Subcutaneous abdominal adipose tissue (tissue), 5 donors: ENCODE results near the gene CDC14B.

Source experiments
- H3K27ac ChIP-seq: one replicate; pipeline ENCODE4 v1.7.0; 2013; ENCODE audit warnings: low read depth, mild to moderate bottlenecking, inconsistent platforms, low read length, moderate library complexity
- H3K27me3 ChIP-seq, 5 donors: one replicate each; pipeline ENCODE4 v1.7.0; 2013; ENCODE audit warnings: low read length in 5 of 5, inconsistent platforms in 1 of 5; ENCODE audit not compliant: control insufficient read depth in 5 of 5, insufficient read depth in 4 of 5
- H3K36me3 ChIP-seq, 5 donors: one replicate each; pipeline ENCODE4 v1.7.0; 2013; ENCODE audit warnings: low read length in 5 of 5; ENCODE audit not compliant: control insufficient read depth in 5 of 5, insufficient read depth in 5 of 5
- H3K4me1 ChIP-seq, 5 donors: one replicate each; pipeline ENCODE4 v1.7.0; 2013; ENCODE audit warnings: low read length in 5 of 5, mild to moderate bottlenecking in 3 of 5, moderate library complexity in 1 of 5; ENCODE audit not compliant: control insufficient read depth in 5 of 5, insufficient read depth in 5 of 5
- H3K4me3 ChIP-seq, 5 donors: one replicate each; pipeline ENCODE4 v1.7.0; 2013; ENCODE audit warnings: low read length in 5 of 5, low read depth in 1 of 5
- H3K9ac ChIP-seq, 5 donors: one replicate each; pipeline ENCODE4 v1.7.0; 2013; ENCODE audit warnings: low read length in 5 of 5, mild to moderate bottlenecking in 4 of 5, moderate library complexity in 3 of 5
- H3K9me3 ChIP-seq, 5 donors: one replicate each; pipeline ENCODE4 v1.7.0; 2013; ENCODE audit warnings: low read length in 5 of 5; ENCODE audit not compliant: control insufficient read depth in 5 of 5
- donor health status: healthy.
- donor health status: healthy.
- donor health status: healthy.
- donor health status: healthy.
- donor health status: healthy.

The CDC14B gene

GRCh38 chr9:96483197-96483596 is 136.4 kb downstream of the CDC14B start:
- Histone ChIP-seq H3K27me3 (no peaks in the 10 kb centered on the region), H3K9ac (no peak overlapping the region), H3K27ac (peak overlapping the region; percentile 73), H3K9me3 (no peaks in the 10 kb centered on the region), H3K4me1 (peaks cover 9 to 38% (median 36%) of the 10 kb centered on the region in 5 donors), H3K36me3 (peaks cover 4 to 13% (median 6%) of the 10 kb centered on the region in 5 donors), H3K4me3 (no peak overlapping the region)

GRCh38 chr9:96482476-96482875 is 137.2 kb downstream of the CDC14B start:
- peak overlapping the region; percentile 73 for H3K27ac ChIP-seq
- peak overlapping the region in 1 of 5 donors; percentile 42 for H3K9ac ChIP-seq
- no peaks in the 10 kb centered on the region for H3K9me3 ChIP-seq
- H3K4me3 ChIP-seq, result no peak overlapping the region
- no peaks in the 10 kb centered on the region for H3K27me3 ChIP-seq
- peaks cover 4 to 13% (median 5%) of the 10 kb centered on the region in 5 donors for H3K36me3 ChIP-seq
- peaks cover 3 to 31% (median 29%) of the 10 kb centered on the region in 5 donors for H3K4me1 ChIP-seq

- Histone ChIP-seq H3K4me1 (peaks cover 0 to 15% (median 13%) of the 10 kb centered on the region in 5 donors), H3K36me3 (peaks cover 4 to 23% (median 7%) of the 10 kb centered on the region in 5 donors), H3K9ac (no peak overlapping the region), H3K9me3 (no peaks in the 10 kb centered on the region), H3K27ac (no peak overlapping the region), H3K27me3 (no peaks in the 10 kb centered on the region), H3K4me3 (no peak overlapping the region)
These were observed 138.9 kb downstream of the CDC14B start for GRCh38 chr9:96480736-96481135.

GRCh38 chr9:96478829-96479371 is 140.7 kb downstream of the CDC14B start:
- Histone ChIP-seq H3K4me1 (peaks cover 0 to 13% (median 10%) of the 10 kb centered on the region in 5 donors), H3K36me3 (peaks cover 2 to 23% (median 5%) of the 10 kb centered on the region in 5 donors), H3K9ac (peak overlapping the region in 1 of 5 donors; percentile 30), H3K4me3 (no peak overlapping the region), H3K27me3 (no peaks in the 10 kb centered on the region), H3K27ac (no peak overlapping the region), H3K9me3 (no peaks in the 10 kb centered on the region)

DNA sequence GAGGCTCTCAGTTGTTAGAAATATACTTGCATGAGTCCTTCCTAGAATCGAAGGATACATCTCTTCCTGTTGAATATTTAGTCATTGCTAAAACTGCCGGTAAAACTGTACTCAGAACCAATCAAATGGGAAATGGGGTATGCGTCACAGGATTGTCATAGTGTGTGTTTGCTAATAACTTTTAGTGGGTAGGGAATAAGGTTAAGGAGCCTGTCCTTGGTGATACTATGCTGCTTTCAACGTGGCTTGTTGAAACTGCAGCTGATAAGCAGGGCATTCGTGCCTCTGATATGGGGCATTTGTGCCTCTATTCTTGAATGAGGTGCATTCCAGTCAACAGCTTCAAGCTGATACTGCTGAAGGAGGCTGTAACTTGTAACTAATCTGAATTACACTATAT is 143.1 kb downstream of the CDC14B start:
- Histone ChIP-seq H3K9ac (no peak overlapping the region), H3K36me3 (peaks cover 8 to 44% (median 24%) of the 10 kb centered on the region in 5 donors), H3K27ac (no peak overlapping the region), H3K27me3 (no peaks in the 10 kb centered on the region), H3K4me3 (no peak overlapping the region), H3K4me1 (peaks cover 0 to 2% (median 0%) of the 10 kb centered on the region in 5 donors), H3K9me3 (no peaks in the 10 kb centered on the region)

DNA sequence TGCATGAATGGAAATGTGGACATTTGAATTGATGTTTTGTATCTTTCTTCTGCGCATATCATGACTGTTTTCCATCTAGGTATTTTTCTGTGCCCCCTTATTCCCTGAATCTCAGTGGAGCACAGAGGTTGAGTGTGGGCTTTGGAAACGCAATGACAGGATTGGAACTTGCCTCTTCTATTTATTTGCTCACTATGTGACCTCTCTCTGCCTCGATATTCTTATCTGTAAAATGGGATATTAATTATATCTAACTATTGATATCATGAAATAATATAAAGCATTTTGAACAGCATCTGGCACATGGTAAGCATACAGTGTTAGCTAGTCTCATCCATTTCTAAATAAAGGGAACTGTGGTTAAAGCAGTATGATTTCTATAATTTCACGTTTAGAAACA is 143.6 kb downstream of the CDC14B start:
- H3K27ac ChIP-seq, result no peak overlapping the region
- H3K36me3 ChIP-seq, result peaks cover 8 to 50% (median 27%) of the 10 kb centered on the region in 5 donors
- H3K9me3 ChIP-seq, result no peaks in the 10 kb centered on the region

DNA sequence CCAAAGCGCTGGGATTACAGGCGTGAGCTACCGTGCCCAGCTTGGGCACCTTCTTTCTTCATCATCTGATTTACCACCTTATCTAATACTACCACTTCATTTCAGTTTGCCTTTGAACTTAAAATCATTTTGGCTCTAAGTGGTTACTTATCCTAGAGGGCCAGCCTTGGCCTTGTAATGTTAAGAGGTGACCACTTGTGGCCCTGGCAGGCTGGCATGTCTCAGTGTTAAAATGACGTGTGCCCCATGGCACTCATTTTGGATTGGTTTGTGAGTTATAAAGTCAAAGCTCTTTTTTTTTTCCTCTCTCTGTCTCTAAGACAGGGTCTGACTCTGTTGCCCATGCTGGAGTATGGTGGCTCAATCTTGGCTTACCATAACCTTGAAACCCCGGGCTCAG is 151.9 kb downstream of the CDC14B start:
- H3K27ac ChIP-seq, result no peak overlapping the region
- no peaks in the 10 kb centered on the region for H3K27me3 ChIP-seq
- H3K36me3 ChIP-seq, result peaks cover 10 to 67% (median 33%) of the 10 kb centered on the region in 5 donors
- H3K4me3 ChIP-seq, result no peak overlapping the region
- H3K9me3 ChIP-seq, result no peaks in the 10 kb centered on the region
- H3K9ac ChIP-seq, result no peak overlapping the region
- H3K4me1 ChIP-seq, result no peaks in the 10 kb centered on the region

More for the DNA sequence above, 143.6 kb downstream of the CDC14B start:
- no peak overlapping the region for H3K4me3 ChIP-seq
- no peak overlapping the region for H3K9ac ChIP-seq
- peaks cover 0 to 2% (median 0%) of the 10 kb centered on the region in 5 donors for H3K4me1 ChIP-seq
- no peaks in the 10 kb centered on the region for H3K27me3 ChIP-seq

DNA sequence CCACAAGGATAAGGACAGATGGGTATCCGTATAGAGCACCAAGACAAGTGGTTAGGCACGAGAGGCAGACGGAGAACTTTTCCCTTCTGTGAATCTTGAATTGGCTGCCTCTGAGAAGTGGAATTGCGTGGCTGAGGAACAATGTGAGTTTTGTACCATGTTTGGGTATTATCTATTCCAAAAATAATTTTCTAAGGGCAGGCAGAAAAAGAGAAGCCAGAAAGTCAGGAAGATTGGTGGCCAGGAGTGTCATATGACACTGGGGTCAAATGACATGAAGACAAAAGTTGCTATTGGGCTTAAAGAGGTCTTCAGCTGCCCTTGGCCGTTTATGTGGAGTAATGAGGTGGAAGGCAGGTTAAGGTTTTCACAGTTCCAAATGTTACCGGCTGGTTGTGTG is 155.2 kb downstream of the CDC14B start:
- peaks cover 6 to 42% (median 19%) of the 10 kb centered on the region in 5 donors for H3K36me3 ChIP-seq
- H3K4me1 ChIP-seq, result no peaks in the 10 kb centered on the region
- H3K27me3 ChIP-seq, result no peaks in the 10 kb centered on the region
- H3K9ac ChIP-seq, result no peak overlapping the region
- H3K27ac ChIP-seq, result no peak overlapping the region
- no peaks in the 10 kb centered on the region for H3K9me3 ChIP-seq
- H3K4me3 ChIP-seq, result no peak overlapping the region

DNA sequence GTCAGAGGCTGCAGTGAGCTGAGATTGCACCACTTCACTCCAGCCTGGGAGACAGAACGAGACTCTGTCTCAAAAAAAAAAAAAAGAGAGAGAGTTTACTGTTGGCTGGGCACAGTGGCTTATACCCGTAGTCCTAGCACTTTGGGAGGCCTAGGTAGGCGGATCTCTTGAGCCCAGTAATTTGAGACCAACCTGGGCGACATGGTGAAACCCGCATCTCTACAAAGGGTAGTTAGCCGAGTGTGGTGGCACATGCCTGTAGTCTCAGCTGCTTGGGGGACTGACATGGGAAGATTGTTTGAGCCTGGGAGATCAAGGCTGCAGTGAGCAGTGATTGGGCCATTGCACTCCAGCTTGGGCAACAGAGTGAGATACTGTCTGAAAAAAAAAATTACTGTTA is 157.1 kb downstream of the CDC14B start:
- Histone ChIP-seq H3K4me1 (no peaks in the 10 kb centered on the region), H3K9ac (no peak overlapping the region), H3K4me3 (no peak overlapping the region), H3K27ac (no peak overlapping the region), H3K27me3 (no peaks in the 10 kb centered on the region), H3K36me3 (peaks cover 3 to 29% (median 12%) of the 10 kb centered on the region in 5 donors), H3K9me3 (no peaks in the 10 kb centered on the region)

- peaks cover under 1 to 25% (median 9%) of the 10 kb centered on the region in 5 donors for H3K36me3 ChIP-seq
- H3K27ac ChIP-seq, result no peak overlapping the region
- H3K9ac ChIP-seq, result no peak overlapping the region
- no peaks in the 10 kb centered on the region for H3K27me3 ChIP-seq
- no peak overlapping the region for H3K4me3 ChIP-seq
- H3K4me1 ChIP-seq, result no peaks in the 10 kb centered on the region
- H3K9me3 ChIP-seq, result no peaks in the 10 kb centered on the region
These were observed 158.3 kb downstream of the CDC14B start for GRCh38 chr9:96461336-96461735.
